ENCODE measurements around the gene PLAU.
A peak's percentile ranks its signal among the peaks of the same experiment; 100 is the strongest.

PLAU gene

GRCh38 chr10:73873142-73873837, 37.6 kb upstream of the PLAU start:
- no peak for DNase-seq (ENCODE audit: low read depth)
- H3K4me3 ChIP-seq (replicated peaks; ENCODE audit: low read depth, low read length): peak overlapping the region; percentile 63
- TF ChIP-seq CTCF (IDR thresholded peaks at IDR 0.05; ENCODE audit: low read length, missing control alignments): no peak

- DNase-seq (ENCODE audit: low read depth): no peak
- H3K4me3 ChIP-seq (replicated peaks; ENCODE audit: low read depth, low read length): peak overlapping the region; percentile 63
Measured at GRCh38 chr10:73873838-73874215, 37.1 kb upstream of the PLAU start.

GRCh38 chr10:73874267-73875138, 36.4 kb upstream of the PLAU start, which contains the start of gene CAMK2G:
Gene CAMK2G (minus strand): TSS chr10:73874555. CDS start chr10:73874461, 94 bp downstream.
- peak; percentile 83 for DNase-seq (ENCODE audit: low read depth)
- peak within 1 kb of the TSS; percentile 63 for H3K4me3 ChIP-seq (replicated peaks; ENCODE audit: low read depth, low read length)
- TF ChIP-seq CTCF (IDR thresholded peaks at IDR 0.05; ENCODE audit: low read length, missing control alignments): no peak

More at GRCh38 chr10:73873838-73874215, 37.1 kb upstream of the PLAU start:
- TF ChIP-seq CTCF (IDR thresholded peaks at IDR 0.05; ENCODE audit: low read length, missing control alignments): no peak

- TF ChIP-seq CTCF (IDR thresholded peaks at IDR 0.05; ENCODE audit: low read length, missing control alignments): no peak
- H3K4me3 ChIP-seq (replicated peaks; ENCODE audit: low read depth, low read length): peak overlapping the region; percentile 58
- no peak for DNase-seq (ENCODE audit: low read depth)
Measured at GRCh38 chr10:73875139-73875475, 35.8 kb upstream of the PLAU start.

GRCh38 chr10:73876157-73876556, 34.8 kb upstream of the PLAU start:
- no peak for TF ChIP-seq CTCF (IDR thresholded peaks at IDR 0.05; ENCODE audit: low read length, missing control alignments)
- no peak for DNase-seq (ENCODE audit: low read depth)

GRCh38 chr10:73876566-73876965, 34.4 kb upstream of the PLAU start:
- TF ChIP-seq CTCF (IDR thresholded peaks at IDR 0.05; ENCODE audit: low read length, missing control alignments): no peak
- no peak for DNase-seq (ENCODE audit: low read depth)
- no peak overlapping the region for H3K4me3 ChIP-seq (replicated peaks; ENCODE audit: low read depth, low read length)

More at GRCh38 chr10:73876157-73876556, 34.8 kb upstream of the PLAU start:
- H3K4me3 ChIP-seq (replicated peaks; ENCODE audit: low read depth, low read length): no peak overlapping the region

Data from fibroblast of pulmonary artery (primary cell).